Measurements from ENCODE around the gene NPDC1.

Gene NPDC1

DNA sequence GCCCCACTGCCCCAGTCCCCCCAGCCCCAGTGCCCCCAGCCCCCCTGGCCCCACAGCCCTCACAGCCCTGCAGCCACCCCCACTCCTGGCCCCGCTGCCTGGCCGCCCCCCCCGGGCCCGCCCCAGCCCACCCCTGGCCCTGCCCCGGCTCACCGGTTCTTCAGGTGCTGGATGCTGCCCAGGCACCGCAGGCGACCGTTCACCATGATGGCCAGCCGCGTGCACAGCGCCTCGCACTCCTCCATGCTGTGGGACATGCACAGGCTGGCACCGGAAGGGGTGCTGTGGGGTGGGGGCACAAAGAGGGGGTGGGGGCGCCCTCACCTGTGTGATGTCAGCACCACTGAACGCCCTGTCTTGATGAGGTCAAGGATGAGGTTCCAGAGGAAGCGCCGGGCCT, 36.8 kb downstream of the NPDC1 start:
- DNase-seq: no peak

DNA sequence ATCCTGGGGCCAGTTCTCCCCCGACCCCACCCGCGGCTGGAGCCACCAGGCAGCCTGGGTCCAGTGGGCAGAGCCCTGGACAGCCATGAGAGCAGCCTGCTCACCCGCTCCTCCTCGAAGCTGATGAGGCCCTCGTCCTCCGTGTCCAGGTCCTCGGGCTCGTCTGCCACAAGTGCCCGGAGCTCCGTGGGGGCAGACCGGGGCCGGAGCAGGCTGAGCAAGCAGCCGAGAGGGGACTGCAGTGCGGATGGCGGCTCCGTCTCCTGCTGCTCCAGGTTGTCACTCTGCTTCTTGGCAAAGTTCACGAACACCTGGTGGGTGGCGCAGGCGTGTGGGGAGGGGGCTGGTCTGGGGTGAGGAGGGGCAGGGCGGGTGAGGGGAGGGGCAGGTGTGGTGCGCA, 37.7 kb downstream of the NPDC1 start:
- DNase-seq: no peak

DNA sequence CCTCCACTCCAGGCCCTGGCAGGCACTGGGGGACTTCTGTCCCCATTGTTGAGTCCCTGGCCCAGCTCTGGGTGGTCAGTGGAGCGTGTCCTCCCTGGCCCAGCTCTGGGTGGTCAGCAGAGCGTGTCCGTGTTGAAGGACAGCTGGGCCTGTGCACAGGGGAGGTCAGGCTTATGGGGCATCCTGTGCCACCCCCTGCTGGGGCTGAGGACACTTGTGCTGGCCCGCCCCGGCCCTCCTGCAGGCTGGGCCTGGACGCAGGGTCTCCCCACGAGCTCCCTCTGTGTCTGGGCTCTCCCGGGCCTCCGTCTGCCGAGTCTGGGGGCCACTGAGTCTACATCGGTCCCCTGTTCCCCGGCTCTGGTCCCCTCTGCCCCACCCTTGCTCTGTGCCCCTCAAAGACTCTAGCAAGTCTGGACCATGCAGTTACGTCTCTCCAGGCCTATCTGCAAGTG, 38.1 kb downstream of the NPDC1 start:
- DNase-seq: no peak

DNA sequence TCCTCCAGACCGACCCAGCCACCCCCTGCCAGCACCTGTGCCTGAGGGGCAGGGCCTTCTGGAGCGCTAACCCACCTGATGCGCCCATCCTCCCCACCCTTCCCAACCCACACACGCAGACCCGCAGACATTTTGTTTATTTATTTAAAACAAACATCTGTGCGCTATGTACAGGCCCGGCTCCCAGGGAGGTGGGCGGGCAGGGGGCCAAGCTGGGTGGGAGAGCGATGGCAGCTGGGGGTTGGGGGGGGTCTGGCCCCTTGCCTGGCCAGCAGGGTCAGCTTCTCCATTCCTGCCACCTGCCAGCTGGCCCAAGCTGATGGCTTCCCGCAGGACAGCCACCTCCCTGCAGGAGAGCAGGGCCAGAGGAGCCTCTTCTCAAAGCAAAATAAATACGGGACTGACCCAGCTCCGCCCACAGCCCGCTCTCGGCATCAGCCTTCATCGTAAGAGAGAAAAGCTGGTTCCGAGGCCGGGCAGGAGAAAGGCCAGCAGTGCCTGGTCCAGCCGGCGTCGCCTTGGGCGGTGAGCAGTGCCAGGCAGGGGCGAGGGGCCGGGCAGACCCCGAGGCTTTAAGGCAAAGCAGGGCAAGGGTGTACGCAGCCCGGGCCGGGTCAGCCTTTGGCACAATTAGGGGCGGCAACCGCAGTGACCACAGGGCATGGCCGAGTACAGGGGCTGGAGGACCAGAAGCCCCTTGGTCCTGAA, 38.7 kb downstream of the NPDC1 start:
- no peak for DNase-seq

DNA sequence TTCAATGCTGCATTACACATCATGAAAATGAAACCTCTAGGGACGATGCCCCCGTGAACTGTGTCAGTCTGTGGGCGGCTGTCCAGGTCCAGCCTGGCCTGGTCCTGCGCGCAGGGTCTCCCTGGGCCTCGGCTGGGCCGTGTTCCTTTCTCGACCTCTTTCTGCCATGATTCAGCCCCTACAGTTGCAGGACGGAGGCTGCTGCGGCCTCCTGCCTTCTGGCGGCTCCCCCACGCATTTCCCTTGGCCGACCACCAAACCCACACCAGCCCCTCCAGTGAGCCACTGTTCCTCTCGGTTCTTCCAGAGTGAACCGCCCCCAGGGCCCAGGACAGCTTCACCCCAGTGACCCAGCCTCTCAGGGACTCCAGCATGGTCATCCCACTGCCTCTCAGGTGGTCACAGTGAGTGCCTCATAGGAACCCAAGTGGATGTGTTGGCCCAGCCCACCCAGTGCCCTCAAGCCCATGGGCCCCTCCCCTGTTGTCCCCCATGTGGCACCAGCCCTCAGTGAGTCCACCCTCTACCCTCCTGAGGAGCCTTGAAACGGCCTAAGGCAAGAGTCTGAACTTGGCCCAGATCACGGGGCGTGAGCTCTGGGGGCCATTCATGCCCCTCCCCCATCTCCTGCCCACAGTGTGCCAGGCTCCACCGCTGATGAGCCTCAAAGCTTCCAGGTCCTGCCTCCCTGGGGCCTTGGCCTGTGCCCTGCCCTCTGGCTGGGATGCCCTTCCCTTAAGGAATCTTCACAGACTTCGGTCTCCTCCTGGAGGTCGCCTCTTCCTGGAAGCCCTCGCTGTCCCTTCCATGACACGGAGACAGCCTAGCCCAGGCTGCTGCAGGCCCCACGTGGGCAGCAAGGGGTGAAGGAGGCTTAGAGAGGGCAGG, 39.6 kb downstream of the NPDC1 start:
- DNase-seq: no peak

DNA sequence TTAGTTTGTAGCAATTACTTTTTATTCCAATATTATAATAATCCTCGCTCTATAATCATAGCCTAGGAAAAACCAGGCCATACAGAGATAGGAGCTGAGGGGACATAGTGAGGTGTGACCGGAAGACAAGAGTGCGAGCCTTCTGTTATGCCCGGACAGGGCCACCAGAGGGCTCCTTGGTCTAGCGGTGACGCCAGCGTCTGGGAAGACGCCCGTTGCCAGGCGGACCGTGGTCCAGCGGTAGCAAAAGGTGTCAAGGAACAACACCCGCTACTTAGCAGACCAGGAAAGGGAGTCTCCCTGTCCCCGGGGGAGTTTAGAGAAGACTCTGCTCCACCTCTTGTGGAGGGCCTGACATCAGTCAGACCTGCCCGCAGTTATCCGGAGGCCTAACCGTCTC, 41.7 kb downstream of the NPDC1 start:
- peak in 1 of 2 experiments; percentile 34 for DNase-seq

DNA sequence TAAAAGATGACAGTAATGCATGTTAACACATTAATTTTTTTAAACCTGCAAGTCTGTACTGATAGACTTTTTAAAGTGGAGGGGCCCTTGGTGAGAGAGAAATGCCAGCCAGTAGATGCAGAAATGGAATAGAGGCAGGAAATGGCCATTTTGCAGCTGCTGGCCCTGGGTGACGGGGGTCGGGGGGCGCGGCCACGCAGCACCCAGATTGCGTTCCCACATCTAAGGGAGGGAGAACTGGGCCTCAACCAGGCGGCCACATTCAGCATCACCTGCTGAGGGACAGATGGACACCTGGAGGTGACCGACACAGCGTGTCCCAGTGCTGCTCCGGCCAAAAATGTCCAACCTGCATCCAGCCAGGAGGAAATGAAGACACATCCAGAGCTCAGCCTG, 43.3 kb downstream of the NPDC1 start:
- no peak for DNase-seq

DNA sequence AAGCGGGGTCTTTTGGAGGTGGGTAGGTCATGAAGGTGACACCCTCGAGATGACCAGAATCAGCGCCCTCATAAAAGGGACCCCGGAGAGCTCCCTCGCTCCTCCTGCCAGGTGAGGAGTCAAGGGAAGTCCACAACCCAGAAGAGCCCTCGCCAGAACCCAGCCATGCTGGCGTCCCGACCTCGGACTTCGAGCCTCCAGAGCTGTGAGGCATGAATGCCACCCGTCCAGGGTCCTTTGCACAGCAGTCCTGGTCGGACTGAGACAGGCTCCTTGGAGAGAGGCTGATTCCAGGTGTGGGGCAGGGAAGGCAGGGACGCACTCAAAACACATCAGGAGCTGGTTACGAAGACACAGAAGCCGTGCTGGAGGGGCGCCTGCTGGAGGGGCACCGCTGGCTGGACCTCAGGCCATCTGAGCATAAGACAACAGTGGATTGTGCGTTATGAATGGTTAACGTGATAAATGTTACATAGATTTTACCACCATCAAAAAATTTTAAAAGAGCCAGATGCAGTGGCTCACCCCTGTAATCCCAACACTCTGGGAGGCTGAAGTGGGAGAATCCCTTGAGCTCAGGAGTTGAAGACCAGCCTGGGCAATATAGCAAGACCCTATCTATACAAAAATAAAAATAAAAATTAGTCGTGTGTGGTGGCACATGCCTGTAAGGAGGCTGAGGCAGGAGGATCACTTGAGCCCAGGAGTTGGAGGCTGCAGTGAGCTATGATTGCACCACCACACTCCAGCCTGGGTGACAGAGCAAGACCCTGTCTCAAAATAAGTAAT, 43.9 kb downstream of the NPDC1 start:
- no peak for DNase-seq

DNA sequence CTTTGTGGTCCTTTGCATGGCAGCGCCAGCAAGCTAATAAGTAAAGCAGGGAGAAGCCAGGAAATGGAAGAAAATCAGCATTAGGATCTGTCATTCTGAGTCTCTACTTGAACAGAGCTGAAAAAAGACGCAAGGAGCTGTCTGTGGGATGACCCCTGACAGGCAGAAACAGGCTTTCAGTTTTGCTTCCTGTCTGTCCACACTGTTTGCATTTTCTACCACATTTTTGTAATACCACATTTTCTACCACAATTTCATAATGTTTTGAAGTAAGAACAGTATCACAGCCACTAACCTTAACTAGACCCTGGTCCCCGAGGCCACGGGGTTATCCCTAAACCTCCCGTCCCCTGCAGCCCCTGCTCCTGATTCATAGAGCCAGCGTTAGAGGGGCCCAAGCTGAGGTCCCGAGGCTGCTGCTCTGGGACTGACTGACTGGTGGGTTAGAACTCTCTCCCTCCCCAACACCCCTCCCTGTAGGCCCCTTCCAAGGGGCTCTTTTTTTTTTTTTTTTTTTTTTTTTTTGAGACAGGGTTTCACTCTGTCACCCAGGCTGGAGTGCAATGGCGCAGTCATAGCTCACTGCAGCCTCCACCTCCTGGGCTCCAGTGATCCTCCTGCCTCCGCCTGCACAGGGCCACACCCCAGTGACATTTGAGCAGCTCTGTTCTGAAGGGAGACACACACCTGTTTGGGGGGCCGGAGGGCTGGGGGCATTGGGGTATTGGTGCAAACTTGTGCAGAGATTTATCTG, 45.6 kb downstream of the NPDC1 start:
- DNase-seq: peak; percentile 46 to 55

DNA sequence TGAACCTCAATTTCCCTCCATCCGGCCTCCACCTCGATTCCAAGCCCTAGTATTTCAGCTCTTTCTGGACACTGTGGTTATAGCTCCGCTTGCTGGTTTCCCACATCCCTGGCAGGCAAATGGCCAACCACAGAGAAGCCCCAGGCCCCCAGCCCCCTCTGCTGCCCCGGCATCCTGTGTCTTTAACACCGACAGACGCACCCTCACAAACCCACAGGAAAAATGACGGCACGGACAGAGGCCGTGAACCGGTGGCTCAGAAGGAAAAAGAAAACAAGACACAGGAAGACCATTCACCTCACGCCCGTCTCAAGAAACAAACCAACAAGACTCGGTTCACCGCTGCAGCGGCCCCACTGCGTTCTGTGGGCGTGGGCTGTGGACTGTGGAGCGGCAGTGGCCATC, 48.1 kb downstream of the NPDC1 start:
- peak in 1 of 2 experiments; percentile 22 for DNase-seq

DNA sequence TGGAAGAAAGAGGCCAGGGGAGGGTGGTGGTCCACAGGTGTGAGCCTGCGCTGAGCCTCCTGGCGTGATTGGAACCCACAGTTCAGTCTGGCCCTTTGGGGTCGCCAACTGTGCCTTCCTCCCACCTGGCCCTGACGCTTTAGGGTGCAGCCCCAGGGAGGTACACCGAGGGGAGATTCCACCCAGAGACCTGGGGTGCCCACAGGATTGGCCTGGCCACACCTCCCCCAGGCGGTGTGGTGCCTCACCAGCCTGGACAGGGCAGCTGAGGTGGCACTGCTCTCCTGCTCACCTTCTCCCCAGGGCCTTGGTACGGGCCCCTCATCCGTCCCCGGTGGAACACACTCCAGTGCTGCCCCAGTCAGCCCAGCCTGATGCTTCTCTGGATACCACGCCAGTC, 48.6 kb downstream of the NPDC1 start:
- DNase-seq: no peak

DNA sequence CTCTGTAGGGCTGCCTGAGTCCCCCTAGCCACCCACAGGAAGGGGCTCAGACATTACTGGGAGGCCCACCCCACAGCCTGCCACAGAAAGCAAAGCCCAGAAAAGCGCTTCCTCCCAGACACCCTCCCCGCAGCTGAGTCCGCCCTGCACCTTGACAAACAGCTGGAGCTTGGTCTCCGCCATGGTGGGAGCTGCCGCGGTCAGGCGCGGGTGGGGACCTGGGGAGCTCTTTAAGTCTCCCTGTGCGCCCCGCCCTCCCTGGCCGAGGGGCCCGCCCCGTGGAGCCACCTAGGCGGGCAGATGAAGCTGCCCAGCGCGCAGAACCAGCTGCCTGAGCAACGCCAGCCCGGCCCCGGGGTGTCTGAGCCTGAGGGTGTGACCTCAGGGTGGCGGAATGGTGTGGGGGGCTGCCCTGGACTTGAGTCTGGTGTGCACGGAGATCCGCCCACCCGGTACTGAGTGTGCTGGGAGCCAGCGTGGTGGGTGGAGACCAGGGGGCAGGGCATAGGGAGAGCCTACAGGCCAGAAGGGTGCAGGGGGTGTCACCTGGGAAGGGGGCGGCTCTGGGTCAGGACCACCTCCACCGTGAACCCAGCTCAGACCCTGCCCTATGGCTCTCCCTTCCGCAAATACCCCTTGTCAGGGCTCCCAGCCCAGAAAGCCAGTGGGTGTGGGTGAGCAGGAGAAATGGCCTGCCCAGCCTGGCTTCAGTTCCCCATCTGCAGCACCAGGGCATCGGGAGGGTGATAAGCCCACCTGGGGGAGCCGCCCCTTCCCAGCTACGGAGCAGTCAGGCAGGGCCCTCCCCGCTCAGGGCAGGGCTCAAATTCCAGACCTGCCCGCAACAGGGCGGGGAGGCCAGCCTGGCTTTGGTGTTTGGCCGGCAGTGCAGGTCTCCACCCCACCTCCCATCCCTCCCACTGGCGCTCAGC, 49.4 kb downstream of the NPDC1 start, which contains the start of gene CLIC3:
TSS of gene CLIC3 (minus strand) at position 208 of the 932 bp plus-strand sequence. CDS start at position 183, 25 bp downstream.
- peak; percentile 27 to 39 for DNase-seq

DNA sequence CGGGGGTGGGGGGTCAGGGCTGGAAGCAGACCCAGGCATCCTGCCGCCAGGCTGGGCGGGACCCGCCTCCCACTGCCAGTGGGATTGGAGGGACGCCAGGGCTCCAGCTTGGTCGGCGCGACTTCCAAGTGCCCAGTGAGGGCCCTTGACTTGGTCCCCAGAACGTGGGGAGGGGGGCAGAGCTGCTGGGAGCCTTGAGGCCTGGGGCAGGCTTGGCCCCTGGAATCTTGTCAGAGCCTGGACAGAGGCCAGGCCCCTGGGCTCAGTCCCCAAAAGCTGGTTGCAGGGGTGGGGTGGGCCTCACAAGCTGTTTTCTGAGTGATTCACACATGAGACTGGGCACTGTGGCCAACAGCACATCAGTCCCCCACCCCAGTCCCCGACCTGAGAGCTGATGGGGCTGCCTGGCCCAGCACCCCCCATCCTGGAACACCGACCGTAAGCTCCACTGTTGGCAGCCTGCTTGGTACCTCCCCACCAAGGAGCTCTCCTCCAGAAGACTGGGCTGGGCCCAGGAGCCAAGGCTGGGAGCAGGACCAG, 50.1 kb downstream of the NPDC1 start:
- no peak for DNase-seq

DNA sequence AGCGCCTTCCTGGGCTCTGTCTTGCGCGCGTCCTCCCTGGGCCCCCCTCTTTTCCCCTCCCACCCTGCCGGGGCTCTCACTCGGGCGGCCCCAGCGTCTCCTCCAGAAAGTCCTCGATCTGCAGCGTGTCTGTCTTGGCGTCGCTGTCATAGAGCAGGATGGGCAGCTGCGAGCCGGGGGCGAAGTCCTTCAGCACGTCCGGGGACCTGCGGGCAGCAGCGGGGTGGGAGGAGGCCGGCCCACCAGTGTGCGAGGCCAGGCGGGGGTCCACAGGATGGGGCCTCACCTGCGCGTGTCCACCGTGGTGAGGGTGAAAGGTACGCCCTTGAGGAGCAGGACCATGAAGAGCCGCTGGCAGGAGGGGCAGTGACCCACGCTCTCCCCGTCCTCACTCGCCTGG, 50.6 kb downstream of the NPDC1 start:
- no peak for DNase-seq

DNA sequence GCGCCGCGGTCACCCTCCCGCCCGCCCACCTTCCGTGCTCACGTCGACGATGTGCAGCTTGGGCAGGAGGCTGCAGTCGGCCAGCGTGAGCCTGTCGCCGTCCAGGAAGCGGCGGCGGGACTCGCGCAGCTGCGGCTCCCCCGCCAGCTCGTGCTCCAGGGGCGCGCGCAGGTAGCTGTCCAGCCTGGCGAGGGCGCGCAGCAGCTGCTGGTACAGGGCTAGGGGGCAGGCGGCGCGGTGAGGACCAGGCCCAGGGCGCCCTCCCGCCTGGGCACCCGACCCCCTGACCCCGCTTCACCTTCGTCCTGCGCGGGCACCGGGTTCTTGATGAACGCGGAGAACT, 51.1 kb downstream of the NPDC1 start:
- no peak for DNase-seq

DNA sequence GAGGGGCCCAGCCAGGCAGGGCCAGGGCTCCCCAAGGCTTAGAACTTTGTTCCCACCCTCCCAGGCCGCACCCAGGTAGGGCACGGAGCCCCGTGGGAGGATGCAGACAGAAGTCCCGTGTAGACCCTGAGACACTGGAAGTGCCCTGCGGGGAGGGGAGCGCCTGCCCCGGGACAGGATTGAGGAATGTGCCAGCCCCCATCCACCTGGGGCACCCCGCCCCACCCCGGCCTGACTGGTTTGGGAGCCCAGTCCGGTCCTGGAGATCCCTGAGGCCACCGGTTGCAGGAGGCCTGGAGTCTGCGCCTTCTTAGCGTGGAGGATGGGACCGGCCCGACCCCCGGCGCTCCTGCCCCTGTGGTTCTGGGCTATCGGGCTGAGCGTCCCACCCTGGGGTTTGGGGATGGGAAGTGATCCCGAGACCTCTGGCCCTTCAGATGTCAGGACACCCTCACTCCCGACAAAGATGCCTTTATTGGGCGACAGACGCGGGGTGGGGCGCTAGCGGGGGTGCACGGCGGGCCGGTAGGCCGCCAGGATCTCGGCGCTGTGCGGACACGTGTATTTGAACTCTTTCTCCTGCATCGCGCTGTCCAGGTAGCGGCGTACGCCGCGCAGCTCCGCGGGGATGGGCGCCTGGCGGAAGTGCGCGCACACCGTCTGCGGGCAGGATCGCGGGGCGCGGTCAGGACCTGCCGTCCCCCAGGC, 51.6 kb downstream of the NPDC1 start:
- DNase-seq: no peak

DNA sequence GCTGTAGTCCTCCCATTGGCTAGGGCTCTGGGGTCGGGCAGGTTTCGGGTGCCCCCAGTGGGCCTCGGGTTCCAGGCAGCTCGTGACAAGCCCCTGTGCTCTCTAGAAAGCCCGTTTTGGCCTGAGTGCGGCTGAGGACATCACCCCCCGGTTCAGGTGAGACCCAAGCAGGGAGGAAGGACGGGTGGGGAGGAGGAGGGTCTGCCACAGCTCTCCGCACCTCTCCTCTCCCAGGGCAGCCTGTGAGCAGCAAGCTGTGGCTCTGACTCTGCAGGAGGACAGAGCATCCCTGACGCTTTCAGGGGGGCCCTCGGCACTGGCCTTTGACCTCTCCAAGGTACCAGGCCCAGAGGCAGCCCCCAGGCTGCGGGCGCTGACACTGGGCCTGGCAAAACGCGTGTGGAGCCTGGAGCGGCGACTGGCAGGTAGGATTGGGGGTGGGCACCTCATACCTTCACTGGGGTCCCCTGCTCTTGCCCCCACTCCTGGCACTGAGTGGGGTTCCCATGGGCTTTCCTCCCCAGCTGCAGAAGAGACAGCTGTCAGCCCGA, 53.1 kb downstream of the NPDC1 start:
- no peak for DNase-seq

DNA sequence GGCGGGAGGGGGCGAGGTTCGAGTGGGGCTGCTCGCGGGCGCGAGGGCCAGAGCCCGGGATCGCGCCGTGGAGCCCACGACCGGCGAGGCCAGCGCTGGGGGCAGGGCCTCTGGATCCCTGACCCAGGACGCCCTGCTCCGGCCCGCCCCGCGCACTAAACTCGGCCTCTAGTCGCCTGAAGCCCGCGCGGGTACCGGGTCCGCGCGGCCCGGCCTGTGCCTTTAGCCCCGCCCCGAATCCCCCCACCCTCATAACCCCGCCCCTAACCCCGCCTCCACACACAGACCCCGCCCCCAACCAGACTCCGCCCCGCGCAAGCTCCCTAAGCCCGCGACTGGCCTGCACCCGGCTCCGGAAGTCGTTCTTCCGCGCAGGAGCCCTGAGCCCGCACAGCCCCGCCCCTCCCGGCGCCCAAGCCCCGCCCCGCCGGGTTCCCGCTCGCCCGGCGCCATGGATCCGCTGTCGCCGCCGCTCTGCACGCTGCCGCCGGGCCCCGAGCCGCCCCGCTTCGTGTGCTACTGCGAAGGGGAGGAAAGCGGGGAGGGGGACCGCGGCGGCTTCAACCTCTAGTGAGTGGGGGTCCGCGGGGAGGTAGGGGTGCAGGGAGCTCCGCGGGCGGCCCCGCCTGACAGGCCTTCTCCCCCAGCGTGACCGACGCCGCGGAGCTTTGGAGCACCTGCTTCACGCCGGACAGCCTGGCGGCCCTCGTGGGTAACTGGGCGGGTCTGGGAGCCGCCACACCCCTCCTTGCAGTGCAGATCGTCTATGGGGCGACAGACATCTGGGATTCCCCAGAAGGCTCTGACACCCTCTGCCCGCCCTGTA, 53.8 kb downstream of the NPDC1 start, which contains the start of gene PAXX:
TSS of gene PAXX (plus strand) at position 430 of the 826 bp plus-strand sequence. CDS start at position 452, 22 bp downstream.
- DNase-seq: peak; percentile 96

Measured in activated CD4-positive, alpha-beta T cell treated with anti-CD3 and anti-CD28 coated beads, Interleukin-2, amount 50 U/mL, for 48 hours (primary cell).